Measurements from ENCODE around the gene MPP3. TPM values are rescaled to one million over a fixed set of nuclear protein-coding genes. Genes with fewer than 3 reads are reported as not detected.

MPP3 gene
- total RNA-seq, 1 experiment from 2014 or later = 19.5 TPM

GRCh38 chr17:43753493-43754129, 79.3 kb downstream of the MPP3 start:
- Histone ChIP-seq H3K27ac (ENCODE audit: low read depth, low read length) (no peak overlapping the region), H3K36me3 (ENCODE audit: control insufficient read depth in 1 of 2, insufficient read depth in 2 of 2, low read length in 2 of 2) (no peaks in the 10 kb centered on the region), H3K9me2 (ENCODE audit: insufficient read depth) (no peaks in the 10 kb centered on the region), H3K4me2 (ENCODE audit: low read length) (no peak overlapping the region), H4K20me1 (ENCODE audit: insufficient read depth) (no peaks in the 10 kb centered on the region), H3K4me1 (ENCODE audit: control insufficient read depth in 1 of 2, insufficient read depth in 2 of 2, low read length in 2 of 2) (peaks cover 0 to 13% of the 10 kb centered on the region in 2 experiments; a peak in 2 of 4 replicates), H3K27me3 (ENCODE audit: insufficient read depth, low read length) (no peaks in the 10 kb centered on the region), H3K4me3 (replicated peaks in 1 of 2; ENCODE audit: low read depth in 1 of 2, low read length in 2 of 2) (no peak overlapping the region), H3K9me3 (ENCODE audit: control insufficient read depth in 1 of 2, insufficient read depth in 1 of 2, low read depth in 1 of 2, low read length in 2 of 2) (no peaks in the 10 kb centered on the region), H2AFZ (ENCODE audit: low read depth, low read length, poor library complexity, severe bottlenecking) (no peak overlapping the region), H3K79me2 (ENCODE audit: insufficient read depth, low read length) (no peaks in the 10 kb centered on the region), H3K9ac (ENCODE audit: low read length) (no peak overlapping the region)
- no TSS peak for BruUV-seq (replicated peaks)
- TF ChIP-seq CBX3 (IDR thresholded peaks at IDR 0.05; ENCODE audit: low read depth) = no peak
- no peak for TF ChIP-seq EZH2 (IDR thresholded peaks at IDR 0.05)
- no peak for TF ChIP-seq POLR2A (IDR thresholded peaks at IDR 0.05; ENCODE audit: borderline replicate concordance, extremely low read depth, insufficient read depth, insufficient read length)
- no peak for TF ChIP-seq ZNF274 (IDR thresholded peaks at IDR 0.05; ENCODE audit: low read depth, low read length)
- no peak for TF ChIP-seq ELF1 (IDR thresholded peaks at IDR 0.05; ENCODE audit: borderline replicate concordance, low read depth)
- no peak for TF ChIP-seq POLR2AphosphoS5 (IDR thresholded peaks at IDR 0.05; ENCODE audit: low read depth, low read length)
- no peak for TF ChIP-seq RAD21 (IDR thresholded peaks at IDR 0.05; ENCODE audit: low read depth)
- no peak for TF ChIP-seq JUND (IDR thresholded peaks at IDR 0.05)
- TF ChIP-seq EGR1 (IDR thresholded peaks at IDR 0.05; ENCODE audit: low read depth) = no peak
- TF ChIP-seq, protein P1, sequence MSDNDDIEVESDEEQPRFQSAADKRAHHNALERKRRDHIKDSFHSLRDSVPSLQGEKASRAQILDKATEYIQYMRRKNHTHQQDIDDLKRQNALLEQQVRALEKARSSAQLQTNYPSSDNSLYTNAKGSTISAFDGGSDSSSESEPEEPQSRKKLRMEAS (IDR thresholded peaks at IDR 0.05) = no peak
- no peak for TF ChIP-seq REST (IDR thresholded peaks at IDR 0.05; ENCODE audit: low read depth)
- TF ChIP-seq CEBPB (IDR thresholded peaks at IDR 0.05; ENCODE audit: low read depth) = no peak
- TF ChIP-seq SRF (IDR thresholded peaks at IDR 0.05; ENCODE audit: low read depth) = no peak
- TF ChIP-seq ZBTB33 (IDR thresholded peaks at IDR 0.05; ENCODE audit: extremely low read depth, insufficient replicate concordance, low read length) = no peak
- TF ChIP-seq YY1 (IDR thresholded peaks at IDR 0.05; ENCODE audit: extremely low read depth, insufficient replicate concordance, low read depth, low read length) = no peak
- TF ChIP-seq ATF3 (IDR thresholded peaks at IDR 0.05) = no peak
- TF ChIP-seq ZFX (IDR thresholded peaks at IDR 0.05) = no peak
- TF ChIP-seq SP1 (IDR thresholded peaks at IDR 0.05; ENCODE audit: low read depth) = no peak
- ChIA-PET POLR2A (no interaction called here), RAD21 (ENCODE audit: low non-redundant PET in 1 of 2, low total read pairs in 2 of 2, uncharacterized antibody in 2 of 2, unreplicated experiment in 2 of 2) (no interaction called here), CTCF (no interaction called here)
- ATAC-seq = no peak
- intact Hi-C loops (cut with micrococcal nuclease) = no loop called here
- DNase-seq (ENCODE audit: low read depth, low spot score) = no peak
